Activated CD8-positive, alpha-beta T cell treated with anti-CD3 and anti-CD28 coated beads for 36 hours (primary cell): ENCODE measurements around the gene SAMD10. TPM values are rescaled to one million over a fixed set of nuclear protein-coding genes. Genes with fewer than 3 reads are reported as not detected.

Experiments
- ATAC-seq: fragments of 200-7000 bp; cut with Tn5 transposase; one replicate; pipeline ENCODE4 v1.10.0; 2021; ENCODE audit warnings: mild to moderate bottlenecking, moderate library complexity
- CTCF ChIA-PET: fragments of 350-600 bp; sonication (Branson Sonifier 250); formaldehyde crosslinking; loops from one replicate; lab custom pipeline; 2021; ENCODE audit warnings: antibody characterized with exemption; lab: Charles Lee
- POLR2A ChIA-PET: fragments of 350-600 bp; sonication (Branson Sonifier 250); formaldehyde crosslinking; loops from one replicate; lab custom pipeline; 2021; ENCODE audit warnings: antibody characterized with exemption; lab: Charles Lee
- DNase-seq: peaks from one replicate; pipeline ENCODE4 v3.0.0-alpha.2; 2020
- H3K27ac Mint-ChIP-seq: one replicate; pipeline ENCODE4 v1.8.0; 2021; ENCODE audit warnings: mild to moderate bottlenecking, mixed read lengths
- H3K27me3 Mint-ChIP-seq: one replicate; pipeline ENCODE4 v1.8.0; 2021; ENCODE audit warnings: mixed read lengths
- H3K36me3 Mint-ChIP-seq: one replicate; pipeline ENCODE4 v1.8.0; 2021; ENCODE audit warnings: low read depth, mixed read lengths
- H3K4me1 Mint-ChIP-seq: one replicate; pipeline ENCODE4 v1.8.0; 2021; ENCODE audit warnings: low read depth, mixed read lengths
- H3K4me3 Mint-ChIP-seq: one replicate; pipeline ENCODE4 v1.8.0; 2021; ENCODE audit warnings: mild to moderate bottlenecking, moderate library complexity, mixed read lengths
- H3K9me3 Mint-ChIP-seq: one replicate; pipeline ENCODE4 v1.8.0; 2021; ENCODE audit warnings: mixed read lengths
- intact Hi-C: fragments of 100-400 bp; cut with micrococcal nuclease; formaldehyde crosslinking; loops from one replicate; pipeline ENCODE4 v1.10.0; 2022
- total RNA-seq, 2 experiments: library from RNA; stranded (reverse); gene quantifications; one replicate each; pipeline ENCODE4 v1.2.3, GENCODE V29; 2021
- TF ChIP-seq, protein P1 (sequence below): fragments of 200-600 bp; IDR thresholded peaks from one replicate; pipeline ENCODE4 v1.8.0; 2022; ENCODE audit warnings: antibody characterized with exemption, mild to moderate bottlenecking

SAMD10 gene
- total RNA-seq, 2 experiments from 2014 or later = 17.4 to 17.5 TPM

DNA sequence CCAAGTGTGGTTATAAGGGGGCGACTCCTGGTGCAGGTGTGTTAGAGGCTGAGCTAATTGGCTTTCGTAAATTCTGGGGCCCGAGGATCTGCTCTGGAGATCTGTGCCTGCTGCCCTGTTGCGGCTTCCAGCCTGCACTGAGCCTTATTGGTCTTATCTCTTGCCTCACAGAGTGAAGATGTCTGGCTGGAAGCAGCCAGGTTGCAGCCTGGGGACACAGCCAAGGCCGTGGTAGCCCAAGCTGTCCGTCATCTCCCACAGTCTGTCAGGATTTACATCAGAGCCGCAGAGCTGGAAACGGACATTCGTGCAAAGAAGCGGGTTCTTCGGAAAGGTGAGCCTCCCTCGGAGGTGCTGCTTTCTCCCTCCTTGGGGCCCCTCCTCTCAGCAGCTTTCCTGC lies 21.5 kb upstream of the SAMD10 start:
- TF ChIP-seq, protein P1, sequence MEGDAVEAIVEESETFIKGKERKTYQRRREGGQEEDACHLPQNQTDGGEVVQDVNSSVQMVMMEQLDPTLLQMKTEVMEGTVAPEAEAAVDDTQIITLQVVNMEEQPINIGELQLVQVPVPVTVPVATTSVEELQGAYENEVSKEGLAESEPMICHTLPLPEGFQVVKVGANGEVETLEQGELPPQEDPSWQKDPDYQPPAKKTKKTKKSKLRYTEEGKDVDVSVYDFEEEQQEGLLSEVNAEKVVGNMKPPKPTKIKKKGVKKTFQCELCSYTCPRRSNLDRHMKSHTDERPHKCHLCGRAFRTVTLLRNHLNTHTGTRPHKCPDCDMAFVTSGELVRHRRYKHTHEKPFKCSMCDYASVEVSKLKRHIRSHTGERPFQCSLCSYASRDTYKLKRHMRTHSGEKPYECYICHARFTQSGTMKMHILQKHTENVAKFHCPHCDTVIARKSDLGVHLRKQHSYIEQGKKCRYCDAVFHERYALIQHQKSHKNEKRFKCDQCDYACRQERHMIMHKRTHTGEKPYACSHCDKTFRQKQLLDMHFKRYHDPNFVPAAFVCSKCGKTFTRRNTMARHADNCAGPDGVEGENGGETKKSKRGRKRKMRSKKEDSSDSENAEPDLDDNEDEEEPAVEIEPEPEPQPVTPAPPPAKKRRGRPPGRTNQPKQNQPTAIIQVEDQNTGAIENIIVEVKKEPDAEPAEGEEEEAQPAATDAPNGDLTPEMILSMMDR = no peak
- H3K36me3 Mint-ChIP-seq = peaks cover 45% of the 10 kb centered on the region

DNA sequence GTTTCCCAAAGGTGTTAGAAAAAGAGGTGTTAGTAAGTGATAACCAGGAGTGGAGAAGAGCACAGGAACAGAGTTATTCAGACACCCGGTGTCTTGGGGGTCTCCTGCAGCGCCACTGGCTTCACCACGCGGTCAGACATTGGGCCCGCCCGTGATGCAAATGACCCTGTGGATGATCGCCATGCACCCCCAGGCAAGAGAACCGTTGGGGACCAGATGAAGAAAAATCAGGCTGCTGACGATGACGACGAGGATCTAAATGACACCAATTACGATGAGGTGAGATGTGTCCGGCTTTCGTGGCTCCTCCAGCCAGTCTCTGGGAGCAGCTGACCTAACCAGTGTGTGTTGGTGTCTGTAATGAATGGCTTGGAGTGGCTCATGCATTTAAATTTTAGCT lies 3.5 kb upstream of the SAMD10 start:
- DNase-seq (no peak), ATAC-seq (no peak)
- ChIA-PET CTCF (interaction anchor here (0.9 to 4.2 kb wide), 6 partner anchors 9 to 74 kb away, joined by 3 to 88 read pairs (median 4); partner anchors contain the start of gene C20orf204), POLR2A (interaction anchor here (0.7 to 4.9 kb wide), 4 partner anchors 12 to 117 kb away, joined by 3 to 51 read pairs (median 4); partner anchors contain the start of genes C20orf204 and TPD52L2)
- Mint-ChIP-seq H3K36me3 (peaks cover 33% of the 10 kb centered on the region), H3K27ac (peak overlapping the region; percentile 58), H3K4me1 (peaks cover 43% of the 10 kb centered on the region), H3K27me3 (no peaks in the 10 kb centered on the region), H3K4me3 (peak overlapping the region; percentile 43), H3K9me3 (no peaks in the 10 kb centered on the region)
- intact Hi-C loops = loop anchor here (10.0 kb wide), 1 partner anchor 52 kb away; the partner anchor contains the start of gene C20orf204
- TF ChIP-seq, protein P1 = no peak

More for the DNA sequence above, 21.5 kb upstream of the SAMD10 start:
- ChIA-PET POLR2A (no interaction called here), CTCF (interaction anchor here (1.2 kb wide), 2 partner anchors 18 to 136 kb away, joined by 3 read pairs; partner anchors contain the start of gene TPD52L2)
- Mint-ChIP-seq H3K4me1 (no peaks in the 10 kb centered on the region), H3K9me3 (no peaks in the 10 kb centered on the region), H3K27ac (no peak overlapping the region), H3K4me3 (no peak overlapping the region), H3K27me3 (no peaks in the 10 kb centered on the region)
- DNase-seq (no peak), ATAC-seq (no peak)
- intact Hi-C loops = no loop called here

DNA sequence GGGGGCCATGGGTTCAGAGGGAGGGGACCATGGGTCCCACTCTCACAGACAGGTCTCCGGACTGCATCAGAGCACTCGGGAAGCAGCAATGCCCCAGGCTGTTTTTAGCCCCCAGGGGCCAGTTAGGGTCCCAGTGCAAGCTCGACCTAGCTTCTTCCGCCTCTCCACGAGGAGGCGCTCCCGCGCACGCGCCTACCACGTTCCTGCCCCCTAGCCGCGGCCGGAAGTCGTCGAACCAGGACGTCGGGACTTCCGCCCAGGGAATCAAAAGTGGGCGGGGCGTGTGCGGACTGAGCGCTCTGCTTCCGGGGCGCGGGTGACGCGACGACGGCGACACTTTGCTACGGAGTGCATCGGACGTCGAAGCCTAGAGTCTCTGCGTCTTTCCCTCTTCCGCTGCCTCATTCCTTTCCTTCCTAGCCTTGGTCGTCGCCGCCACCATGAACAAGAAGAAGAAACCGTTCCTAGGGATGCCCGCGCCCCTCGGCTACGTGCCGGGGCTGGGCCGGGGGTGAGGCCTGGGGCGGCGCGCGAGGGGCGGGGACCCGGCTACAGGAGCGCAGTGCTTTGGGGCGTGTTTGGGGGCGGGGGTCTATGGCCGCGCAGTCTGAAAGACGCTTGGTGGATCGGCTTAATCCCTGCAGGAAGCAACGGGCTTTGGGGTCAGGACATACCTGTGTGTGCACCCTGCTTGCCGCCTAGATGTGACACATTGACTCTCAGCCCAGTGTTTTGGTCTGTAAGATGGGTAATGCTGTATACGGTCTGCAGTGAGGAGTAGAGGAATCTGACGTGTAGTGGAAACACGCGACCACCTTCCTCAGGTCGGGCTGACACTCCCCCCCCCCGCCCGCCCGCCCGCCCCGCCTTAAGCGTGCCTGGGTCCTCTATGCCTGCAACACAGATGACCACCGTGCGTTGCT lies 1.6 kb upstream of the SAMD10 start, which contains the start of gene PRPF6:
Gene PRPF6 (plus strand): TSS at position 327 of the 923 bp plus-strand sequence. CDS start 114 bp downstream, at position 441.
- CTCF ChIA-PET = interaction anchor here (0.8 to 4.2 kb wide), 18 partner anchors 13 to 444 kb away, joined by 3 to 88 read pairs (median 4); partner anchors contain the start of genes C20orf204, LIME1, LKAAEAR1 and OPRL1
- H3K9me3 Mint-ChIP-seq = no peaks in the 10 kb centered on the region
- H3K27ac Mint-ChIP-seq = peak within 1 kb of the TSS; percentile 98

DNA sequence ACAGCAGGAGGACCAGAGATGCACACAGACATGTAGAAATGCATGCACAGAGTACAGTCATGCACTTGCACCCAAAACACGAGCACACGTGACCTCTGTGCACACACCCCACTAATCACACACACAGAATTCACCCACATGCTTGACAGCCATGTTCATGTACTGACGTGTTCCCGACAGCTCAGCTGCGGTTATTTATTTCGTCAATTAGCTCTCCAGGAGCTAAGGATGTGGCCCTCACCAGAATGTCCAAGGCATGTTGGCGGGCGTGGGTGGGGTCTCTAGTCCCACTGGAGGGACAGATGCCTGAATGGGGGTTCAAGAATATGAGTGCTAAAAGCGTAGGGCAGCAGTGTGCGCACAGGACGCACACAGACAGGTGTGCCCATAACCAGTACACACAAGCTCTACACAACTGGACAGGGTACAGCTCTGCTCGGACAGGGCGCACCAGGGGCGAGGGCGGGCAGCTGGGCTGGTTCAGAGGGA lies 919 bp upstream of the SAMD10 start:
- TF ChIP-seq, protein P1 = no peak
- H3K4me3 Mint-ChIP-seq = peak overlapping the region; percentile 87
- no peaks in the 10 kb centered on the region for H3K9me3 Mint-ChIP-seq

More for the DNA sequence above, 1.6 kb upstream of the SAMD10 start, which contains the start of gene PRPF6:
- DNase-seq = peak; percentile 96
- POLR2A ChIA-PET = interaction anchor here (0.6 to 4.9 kb wide), 13 partner anchors 33 to 282 kb away, joined by 3 to 51 read pairs (median 3); partner anchors contain the start of gene C20orf204
- intact Hi-C loops = loop anchor here (10.0 kb wide), 1 partner anchor 54 kb away; the partner anchor contains the start of gene C20orf204
- TF ChIP-seq, protein P1 = peak; percentile 87
- ATAC-seq = peak; percentile 55
- Mint-ChIP-seq H3K27me3 (no peaks in the 10 kb centered on the region), H3K36me3 (peaks cover 36% of the 10 kb centered on the region), H3K4me1 (peaks cover 60% of the 10 kb centered on the region), H3K4me3 (peak within 1 kb of the TSS; percentile 87)

More for the DNA sequence above, 919 bp upstream of the SAMD10 start:
- DNase-seq (peak; percentile 60), ATAC-seq (peak; percentile 26)
- intact Hi-C loops = loop anchor here (10.0 kb wide), 1 partner anchor 54 kb away; the partner anchor contains the start of gene C20orf204
- H3K4me1 Mint-ChIP-seq = peaks cover 59% of the 10 kb centered on the region
- ChIA-PET POLR2A (interaction anchor here (0.8 to 4.9 kb wide), 15 partner anchors 19 to 281 kb away, joined by 3 to 51 read pairs (median 3); partner anchors contain the start of genes C20orf204 and UCKL1), CTCF (interaction anchor here (0.7 to 4.2 kb wide), 19 partner anchors 12 to 443 kb away, joined by 3 to 88 read pairs (median 4); partner anchors contain the start of genes C20orf204, LIME1, LKAAEAR1 and OPRL1)
- peaks cover 32% of the 10 kb centered on the region for H3K36me3 Mint-ChIP-seq
- peak overlapping the region; percentile 98 for H3K27ac Mint-ChIP-seq
- no peaks in the 10 kb centered on the region for H3K27me3 Mint-ChIP-seq
